ENCODE results near the gene TTLL6.

Gene TTLL6

GRCh38 chr17:48726114-48726915 lies 90.7 kb downstream of the TTLL6 start:
- H3K4me3 ChIP-seq (ENCODE audit: low read depth, low read length) = no peak overlapping the region
- no peak for DNase-seq (ENCODE audit: low read depth)
- no peak for TF ChIP-seq CTCF (conservative IDR thresholded peaks at IDR 0.05; ENCODE audit: low read depth, low read length)

- no peak for TF ChIP-seq CTCF (conservative IDR thresholded peaks at IDR 0.05; ENCODE audit: low read depth, low read length)
- no peak overlapping the region for H3K4me3 ChIP-seq (ENCODE audit: low read depth, low read length)
- DNase-seq (ENCODE audit: low read depth) = no peak
Measured at GRCh38 chr17:48725288-48726064, 91.6 kb downstream of the TTLL6 start.

GRCh38 chr17:48725004-48725287 lies 92.1 kb downstream of the TTLL6 start:
- no peak overlapping the region for H3K4me3 ChIP-seq (ENCODE audit: low read depth, low read length)
- DNase-seq (ENCODE audit: low read depth) = no peak
- no peak for TF ChIP-seq CTCF (conservative IDR thresholded peaks at IDR 0.05; ENCODE audit: low read depth, low read length)

GRCh38 chr17:48724251-48725003 lies 92.6 kb downstream of the TTLL6 start:
- no peak overlapping the region for H3K4me3 ChIP-seq (ENCODE audit: low read depth, low read length)
- DNase-seq (ENCODE audit: low read depth) = peak; percentile 83

GRCh38 chr17:48723423-48724250 lies 93.4 kb downstream of the TTLL6 start:
- no peak for TF ChIP-seq CTCF (conservative IDR thresholded peaks at IDR 0.05; ENCODE audit: low read depth, low read length)
- no peak overlapping the region for H3K4me3 ChIP-seq (ENCODE audit: low read depth, low read length)
- DNase-seq (ENCODE audit: low read depth) = no peak

More at GRCh38 chr17:48724251-48725003, 92.6 kb downstream of the TTLL6 start:
- TF ChIP-seq CTCF (conservative IDR thresholded peaks at IDR 0.05; ENCODE audit: low read depth, low read length) = peak; percentile 80

GRCh38 chr17:48722915-48723422 lies 94.1 kb downstream of the TTLL6 start, which contains the start of gene PRAC2:
Gene PRAC2, plus strand, starts transcription at chr17:48723185. Its CDS starts 1,226 bp downstream, at chr17:48724411.
- no peak within 1 kb of the TSS for H3K4me3 ChIP-seq (ENCODE audit: low read depth, low read length)
- no peak for DNase-seq (ENCODE audit: low read depth)
- no peak for TF ChIP-seq CTCF (conservative IDR thresholded peaks at IDR 0.05; ENCODE audit: low read depth, low read length)

All from choroid plexus epithelial cell (primary cell).